ENCODE results near the gene HOPX.
"Not testable (repeated sequence)": the region's sequence is repeated elsewhere in the genome, so short reads cannot be mapped to it uniquely, and the experiment has no call there.

The HOPX gene

DNA sequence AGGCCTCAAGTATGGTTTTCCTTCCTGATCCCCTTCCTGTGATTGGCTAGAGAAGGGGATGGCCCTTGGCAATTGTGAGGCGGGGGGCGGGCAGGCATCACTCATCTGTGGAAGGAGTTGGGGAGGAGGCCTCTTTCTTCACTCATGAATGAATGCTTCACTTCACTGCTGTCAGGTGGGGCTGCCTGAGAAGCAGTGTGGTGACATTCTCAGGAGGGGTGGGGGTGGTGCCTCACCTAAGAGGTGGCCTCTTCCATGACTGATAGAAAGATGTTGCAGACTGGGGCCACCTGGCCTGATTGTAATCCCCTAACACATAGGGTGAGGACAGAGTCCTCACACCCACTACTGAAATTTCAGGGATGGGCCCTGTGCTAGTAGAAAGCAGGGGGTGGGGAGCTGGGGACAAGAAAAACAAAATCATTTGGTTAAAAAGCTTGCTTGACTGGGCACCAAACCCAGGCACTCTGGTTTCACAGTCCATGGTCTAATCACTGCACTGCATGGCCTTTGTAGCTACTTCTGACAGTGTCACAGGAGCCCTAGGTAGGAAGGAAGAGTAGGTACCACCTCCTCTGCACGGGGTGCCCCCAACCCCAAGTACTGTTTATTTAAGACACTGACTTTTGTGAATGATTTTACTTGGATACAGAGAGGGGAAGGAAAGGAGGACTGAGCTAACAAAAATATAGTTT is 5.6 kb upstream of the HOPX start:
- DNase-seq = no peak

DNA sequence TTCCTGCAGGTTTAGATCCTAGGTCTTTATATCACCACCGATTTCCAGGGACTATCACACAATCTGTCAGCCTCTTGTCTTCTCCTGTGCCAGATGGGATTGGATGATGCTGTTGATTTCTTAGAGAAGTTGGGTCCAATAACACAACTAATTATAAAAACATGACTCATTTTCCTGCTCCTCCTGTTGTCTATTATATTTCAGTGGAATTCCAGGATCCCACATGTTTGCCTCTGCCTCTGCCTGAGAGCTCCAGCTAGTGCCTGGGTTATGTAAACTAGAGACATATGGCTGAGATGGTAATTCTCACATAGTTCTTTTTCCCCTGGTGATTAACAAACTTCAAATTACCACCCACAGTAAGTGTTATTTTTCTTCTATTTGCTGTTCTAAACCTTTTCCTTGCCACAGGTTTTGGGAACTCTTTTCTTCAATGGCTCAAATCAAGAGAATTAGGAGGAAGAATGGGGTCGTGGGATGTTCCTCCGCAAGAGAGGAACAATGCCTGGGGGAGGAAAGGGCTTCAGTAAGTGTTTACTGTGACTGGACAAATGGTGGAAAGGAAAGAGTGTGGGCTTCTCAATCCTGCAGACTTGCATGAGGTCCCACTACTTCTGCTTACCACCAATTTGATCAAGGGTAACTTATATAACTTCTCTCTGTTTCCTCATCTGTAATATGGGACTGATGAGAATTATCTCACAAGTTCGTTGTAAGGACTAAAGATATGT is 3.4 kb upstream of the HOPX start:
- DNase-seq = no peak

GRCh38 chr4:56683455-56683854 is 2.4 kb upstream of the HOPX start:
- DNase-seq = no peak

- no peak for DNase-seq
These were observed 893 bp upstream of the HOPX start for GRCh38 chr4:56681853-56682525.

- DNase-seq = no peak
These were observed 830 bp downstream of the HOPX start for GRCh38 chr4:56680266-56680665.

DNA sequence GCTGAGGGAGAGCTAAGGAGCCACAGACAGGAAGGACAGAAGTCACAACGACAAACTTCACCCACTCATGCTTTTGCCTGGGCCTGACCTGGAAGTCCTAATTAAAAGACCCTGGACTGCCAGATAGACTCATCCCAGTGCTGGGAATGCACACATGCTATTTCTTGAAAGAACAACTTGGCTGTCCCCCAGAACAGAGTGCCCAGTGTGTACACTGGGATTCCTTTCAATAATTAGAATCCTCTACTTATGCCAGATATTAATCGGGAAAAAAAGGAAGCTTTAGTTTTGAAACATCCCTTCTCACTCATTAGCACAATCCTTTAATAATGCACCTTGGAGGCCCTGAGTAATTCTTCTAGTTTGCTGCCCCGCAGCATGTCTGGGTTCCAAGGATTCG is 3.4 kb downstream of the HOPX start:
- no peak for DNase-seq

DNA sequence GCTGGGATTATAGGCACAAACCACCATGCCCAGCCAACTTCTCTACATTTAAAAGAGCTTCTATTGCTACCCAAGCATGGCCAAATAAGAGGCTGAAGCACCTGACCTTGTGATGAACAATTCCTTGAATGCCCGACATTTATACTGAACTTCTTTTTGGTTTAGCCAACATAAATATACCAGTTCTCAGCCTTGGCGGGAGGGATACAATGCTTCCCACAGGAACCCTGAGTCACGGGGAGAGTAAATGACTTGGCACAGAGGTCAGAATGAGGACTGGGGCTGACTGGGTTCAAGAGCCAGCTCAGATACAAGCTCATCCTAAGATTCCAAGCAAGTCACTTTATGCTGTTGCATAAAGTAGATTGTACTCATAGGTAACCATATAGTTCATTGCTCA is 6.1 kb downstream of the HOPX start:
- DNase-seq = no peak

DNA sequence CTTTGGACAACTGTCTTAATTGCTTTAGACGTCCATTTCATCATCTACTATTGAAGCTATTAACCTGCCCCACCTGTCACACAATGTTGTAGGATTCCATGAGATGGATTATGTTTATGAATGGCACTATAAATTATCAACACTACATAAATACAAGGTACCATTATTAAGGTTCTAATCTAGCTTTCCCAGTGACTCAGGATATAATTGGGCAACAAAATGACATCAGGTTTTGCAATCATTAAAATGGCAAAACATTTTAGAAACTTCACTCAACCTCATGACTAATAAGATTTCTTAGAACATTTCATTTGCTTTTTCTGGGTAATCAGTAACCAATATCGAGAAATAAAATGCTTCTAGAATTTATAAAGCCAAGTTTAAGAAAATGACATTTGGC is 9.2 kb downstream of the HOPX start:
- no peak for DNase-seq

DNA sequence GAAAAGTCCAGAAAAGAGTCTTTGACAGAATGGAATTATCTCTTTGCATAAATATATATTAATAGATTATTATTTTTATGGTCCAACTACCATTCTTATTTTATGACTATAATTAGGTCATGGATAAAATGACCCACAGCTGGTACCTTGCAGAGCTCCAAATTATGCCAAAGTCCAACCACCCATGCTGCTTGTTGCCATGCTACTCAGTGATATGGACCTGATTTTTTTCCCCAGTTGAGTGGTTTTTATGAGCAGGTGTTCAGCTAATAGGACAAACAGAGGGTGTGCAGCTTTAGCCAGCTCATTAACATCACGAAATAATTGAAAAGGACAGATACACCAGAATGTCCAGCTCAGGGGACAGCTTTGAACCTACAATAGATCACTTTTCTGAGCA is 9.7 kb downstream of the HOPX start:
- DNase-seq = no peak

GRCh38 chr4:56668267-56668666 is 12.8 kb downstream of the HOPX start:
- no peak for DNase-seq

DNA sequence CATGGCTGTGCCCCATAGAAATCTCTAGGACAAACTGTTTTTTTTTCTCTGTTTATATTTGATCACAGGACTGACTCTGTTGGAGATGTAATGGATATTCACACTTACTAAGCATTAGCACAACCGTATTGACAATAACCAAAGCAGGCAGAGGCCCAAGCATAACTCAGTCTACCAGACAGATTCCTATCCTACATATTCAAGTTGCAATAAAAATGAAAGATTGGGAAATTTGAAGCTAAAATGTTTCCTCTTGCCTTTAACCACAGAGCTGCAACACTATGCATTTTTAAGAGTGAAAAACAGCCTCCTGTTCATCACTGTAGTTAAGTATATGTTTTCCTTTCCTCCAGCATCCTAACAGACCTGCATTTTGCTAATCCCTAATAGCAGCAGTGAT is 13.7 kb downstream of the HOPX start:
- DNase-seq = not testable (repeated sequence)

GRCh38 chr4:56666279-56666678 is 14.8 kb downstream of the HOPX start:
- DNase-seq = no peak

DNA sequence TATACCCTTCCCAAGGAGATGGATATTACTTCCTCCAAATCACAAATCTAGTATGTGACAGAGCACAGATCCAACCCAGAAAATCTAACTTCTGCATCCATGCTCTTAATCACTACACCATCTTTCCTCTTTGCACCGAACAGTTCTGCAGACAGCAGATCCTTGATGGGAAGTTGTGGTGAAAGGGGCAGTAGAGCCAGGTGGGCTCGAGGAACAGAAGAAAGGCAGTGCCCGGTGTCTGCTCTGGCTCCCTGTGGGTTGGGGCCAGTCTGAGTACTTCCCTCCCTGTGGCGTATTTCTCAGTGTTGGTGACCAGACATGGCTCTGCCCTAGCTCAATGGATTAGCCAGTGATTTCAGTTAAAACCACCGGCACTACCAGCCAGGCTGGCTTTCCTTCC is 15.3 kb downstream of the HOPX start:
- no peak for DNase-seq

DNA sequence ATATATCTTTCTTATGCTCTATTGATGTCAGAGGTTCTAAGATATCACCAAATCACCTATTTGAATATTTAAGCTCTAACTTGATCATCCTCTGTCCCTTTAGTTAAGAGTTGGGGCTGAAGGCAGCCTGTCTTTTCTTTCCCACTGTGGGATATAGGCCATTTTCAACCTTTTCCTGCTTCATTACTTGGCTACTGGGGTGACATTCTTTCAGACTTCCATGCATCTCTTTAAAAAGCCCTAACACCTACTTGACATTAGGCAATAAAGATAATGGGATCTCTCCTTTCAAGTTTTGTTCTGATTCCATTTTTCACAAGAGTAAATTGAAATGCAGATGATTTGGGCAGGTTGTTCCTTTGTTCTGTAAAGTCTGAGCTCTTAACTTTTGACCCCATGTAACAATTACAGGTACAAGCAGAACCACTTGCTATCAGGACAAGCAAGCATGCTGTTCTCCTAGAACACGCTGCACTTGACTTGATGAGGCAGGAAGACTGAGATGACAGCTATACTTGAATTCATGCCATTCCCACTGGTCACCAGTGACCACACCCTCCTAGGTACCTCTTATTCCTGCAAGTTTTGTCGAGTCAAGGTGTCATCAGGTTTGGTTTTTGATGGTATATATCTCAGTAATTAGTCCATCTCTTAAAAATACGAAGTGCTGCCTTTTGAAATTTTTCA is 18.2 kb downstream of the HOPX start:
- DNase-seq = no peak

DNA sequence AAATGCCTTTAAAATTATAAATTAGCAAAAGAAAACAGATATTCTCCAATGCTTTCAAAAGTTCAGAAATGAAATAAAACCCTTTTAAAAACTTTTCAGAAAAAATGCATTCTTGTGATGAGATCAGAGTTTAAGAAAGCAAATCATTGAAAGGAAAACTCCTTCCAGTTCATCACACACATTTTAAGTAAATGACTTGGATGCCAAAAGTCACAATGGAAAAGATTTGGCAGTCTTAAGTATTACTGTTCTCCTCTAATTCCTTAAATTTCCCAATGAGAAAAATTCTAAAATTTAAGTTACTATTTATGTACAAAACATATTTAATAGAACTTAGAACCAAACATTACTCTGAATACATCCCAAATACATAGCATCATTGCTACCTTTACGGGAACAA is 21.1 kb downstream of the HOPX start:
- DNase-seq = no peak

GRCh38 chr4:56658528-56658927 is 22.6 kb downstream of the HOPX start:
- no peak for DNase-seq

DNA sequence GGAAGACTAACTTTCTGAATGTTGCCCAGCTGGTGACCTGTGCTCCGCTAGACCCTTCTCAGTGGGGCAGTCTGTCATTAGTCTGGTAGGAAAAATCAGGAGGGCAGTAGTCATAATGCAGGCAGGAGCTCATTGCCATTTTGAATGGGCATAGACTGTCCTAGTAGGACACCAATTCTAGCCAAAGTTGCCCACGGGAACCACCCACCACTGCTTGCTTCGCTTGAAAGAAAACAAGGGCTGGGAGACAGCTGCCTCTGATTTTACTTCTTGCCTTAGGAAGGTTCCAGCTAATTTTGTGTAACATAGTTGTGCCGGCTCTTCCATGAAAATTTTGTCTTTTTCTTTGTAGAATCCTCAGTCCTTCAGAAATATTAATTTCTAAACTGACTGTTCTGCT is 23.3 kb downstream of the HOPX start:
- no peak for DNase-seq

DNA sequence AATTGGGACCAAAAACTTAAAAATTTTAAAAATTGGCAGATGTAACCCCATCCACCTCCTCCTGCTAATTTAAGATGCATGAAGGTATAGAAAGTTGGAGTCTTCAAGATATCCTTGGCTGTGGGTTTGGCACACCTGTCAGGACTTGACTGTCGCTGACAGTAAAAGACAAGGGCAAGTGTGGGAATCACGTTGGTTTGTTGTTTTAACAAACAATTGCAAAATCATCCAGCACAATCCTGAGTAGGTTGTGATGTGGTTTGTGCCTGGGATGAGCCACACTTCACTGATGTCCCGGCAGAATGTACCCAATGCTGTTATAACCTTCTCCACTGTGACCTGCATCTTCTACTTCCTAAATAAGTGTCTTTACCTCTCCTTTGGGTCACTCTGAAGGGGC is 24.0 kb downstream of the HOPX start:
- no peak for DNase-seq

DNA sequence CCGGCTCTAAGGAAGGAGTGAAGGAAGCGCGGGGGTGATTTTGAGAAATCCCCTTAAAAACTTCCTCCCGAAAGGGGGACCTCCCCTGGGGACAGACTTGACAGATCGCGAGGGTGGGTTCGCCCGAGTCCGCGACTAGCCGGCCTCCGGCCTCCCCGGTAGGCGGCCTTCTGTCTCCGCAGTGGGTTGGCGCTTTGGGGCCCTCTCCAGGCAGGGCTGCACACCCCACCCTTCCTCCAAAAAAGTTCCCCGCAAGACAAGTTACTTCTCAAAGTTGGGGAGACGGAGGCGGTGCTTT is 24.8 kb downstream of the HOPX start:
- DNase-seq = peak; percentile 13 to 18

DNA sequence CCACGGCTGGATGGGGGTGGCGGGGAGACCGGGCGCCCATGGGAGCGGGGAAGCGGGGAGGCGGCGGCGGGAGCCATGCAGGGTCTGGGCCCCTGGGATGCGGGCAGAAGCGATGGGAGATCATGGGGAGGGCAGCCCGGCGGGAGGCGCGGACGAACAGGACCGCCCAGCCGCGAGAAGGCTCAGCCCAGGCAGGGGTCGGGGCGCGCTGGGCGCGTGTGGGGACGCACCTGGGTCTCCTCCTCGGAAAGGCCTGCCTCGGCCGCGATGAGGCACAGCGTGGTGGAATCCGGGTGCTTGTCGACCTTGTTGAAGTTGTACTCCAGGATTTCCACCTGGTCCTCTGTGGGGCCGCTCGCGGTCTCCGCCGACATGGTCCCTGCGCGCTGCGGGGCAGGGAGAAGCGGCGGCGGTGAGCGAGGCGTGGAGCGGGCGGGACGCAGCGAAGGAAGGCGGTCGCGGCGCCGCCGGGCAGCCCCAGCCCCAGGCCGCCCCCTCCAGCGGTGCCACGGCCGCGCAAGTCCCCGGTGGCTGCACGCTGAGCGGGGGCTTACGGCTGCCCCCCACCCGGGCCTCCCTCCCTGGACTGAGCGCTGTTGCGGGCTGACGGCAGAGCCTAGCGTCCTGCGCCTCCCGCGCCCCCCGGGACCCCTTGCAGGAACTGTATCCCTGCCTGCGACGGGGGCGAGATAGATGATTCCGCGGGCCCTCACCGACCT is 25.3 kb downstream of the HOPX start:
- peak in 1 of 2 experiments; percentile 8 for DNase-seq

GRCh38 chr4:56655209-56655626 is 25.9 kb downstream of the HOPX start:
- DNase-seq = peak in 1 of 2 experiments; percentile 4

GRCh38 chr4:56654238-56654632 is 26.9 kb downstream of the HOPX start:
- no peak for DNase-seq

Measured in stimulated activated CD4-positive, alpha-beta T cell treated with anti-CD3 and anti-CD28 coated beads, Interleukin-4, amount 100 ng/mL, for 4 hours (primary cell).